HepG2 (cell line): Measurements from ENCODE around the gene CTSO. TPM values are rescaled to one million over a fixed set of nuclear protein-coding genes. Genes with fewer than 3 reads are reported as not detected.
A peak's percentile ranks its signal among the peaks of the same experiment; 100 is the strongest.

Source experiments
- ARHGAP35 ChIP-seq: sonication (generic); formaldehyde crosslinking; IDR thresholded peaks from 2 replicates; pipeline ENCODE4 v1.9.0; 2022; ENCODE audit warnings: mild to moderate bottlenecking, inconsistent platforms, moderate library complexity, missing genetic modification reagents, borderline replicate concordance
- ASH2L ChIP-seq: fragments of 300-600, 200-600 bp; sonication (generic); IDR thresholded peaks from 2 replicates; pipeline ENCODE4 v1.7.0; 2017; ENCODE audit warnings: low read depth, mild to moderate bottlenecking, moderate library complexity, mixed read lengths, low read length; ENCODE audit not compliant: insufficient read length
- CCDC6 ChIP-seq: sonication (generic); formaldehyde crosslinking; IDR thresholded peaks from 2 replicates; pipeline ENCODE4 v1.8.1; 2022; ENCODE audit warnings: mild to moderate bottlenecking, missing genetic modification reagents, moderate library complexity
- DNMT1 ChIP-seq: sonication (generic); formaldehyde crosslinking; IDR thresholded peaks from 2 replicates; pipeline ENCODE4 v1.5.1; 2020; ENCODE audit warnings: mild to moderate bottlenecking, missing genetic modification reagents
- HES4 ChIP-seq: sonication (generic); formaldehyde crosslinking; IDR thresholded peaks from 2 replicates; pipeline ENCODE4 v1.9.0; 2021; ENCODE audit warnings: mild to moderate bottlenecking, missing genetic modification reagents, borderline replicate concordance
- MEIS2 ChIP-seq: sonication (generic); formaldehyde crosslinking; IDR thresholded peaks from 2 replicates; pipeline ENCODE4 v1.9.0; 2021; ENCODE audit warnings: mild to moderate bottlenecking, missing genetic modification reagents
- PHF21A ChIP-seq: sonication (generic); formaldehyde crosslinking; IDR thresholded peaks from 2 replicates; pipeline ENCODE4 v1.5.0; 2020; ENCODE audit warnings: mild to moderate bottlenecking, missing genetic modification reagents
- POLR2A ChIP-seq, 2 experiments: IDR thresholded peaks; 2 replicates each; pipeline ENCODE4 v1.6.1; 2011; ENCODE audit warnings: low read depth in 2 of 2, low read length in 2 of 2, mild to moderate bottlenecking in 1 of 2, moderate library complexity in 1 of 2; ENCODE audit not compliant: insufficient read depth in 1 of 2
- ZFY ChIP-seq: sonication (generic); formaldehyde crosslinking; IDR thresholded peaks from 2 replicates; pipeline ENCODE4 v1.4.0; 2020; ENCODE audit warnings: missing genetic modification reagents
- ZMYM4 ChIP-seq: sonication (generic); formaldehyde crosslinking; IDR thresholded peaks from 2 replicates; pipeline ENCODE4 v1.8.1; 2023; ENCODE audit warnings: mild to moderate bottlenecking, missing genetic modification reagents
- ZNF101 ChIP-seq: sonication (generic); formaldehyde crosslinking; IDR thresholded peaks from 2 replicates; pipeline ENCODE4 v1.4.0; 2020; ENCODE audit warnings: mild to moderate bottlenecking, low read depth, missing genetic modification reagents, borderline replicate concordance
- ZNF496 ChIP-seq: sonication (generic); formaldehyde crosslinking; IDR thresholded peaks from 2 replicates; pipeline ENCODE4 v1.8.1; 2023; ENCODE audit warnings: mild to moderate bottlenecking, moderate library complexity, missing genetic modification reagents; ENCODE audit not compliant: insufficient replicate concordance
- ZNF607 ChIP-seq: sonication (generic); formaldehyde crosslinking; IDR thresholded peaks from 2 replicates; pipeline ENCODE4 v1.5.1; 2020; ENCODE audit warnings: missing genetic modification reagents, mild to moderate bottlenecking, borderline replicate concordance
- ZNF615 ChIP-seq: sonication (generic); formaldehyde crosslinking; IDR thresholded peaks from 2 replicates; pipeline ENCODE4 v1.5.0; 2020; ENCODE audit warnings: mild to moderate bottlenecking, missing genetic modification reagents, borderline replicate concordance
- ZNF773 ChIP-seq: sonication (generic); formaldehyde crosslinking; IDR thresholded peaks from 2 replicates; pipeline ENCODE4 v1.4.0; 2020; ENCODE audit warnings: missing genetic modification reagents, borderline replicate concordance
- ZNF776 ChIP-seq: sonication (generic); formaldehyde crosslinking; IDR thresholded peaks from 2 replicates; pipeline ENCODE4 v1.4.0; 2020; ENCODE audit warnings: mild to moderate bottlenecking, missing genetic modification reagents
- ZSCAN21 ChIP-seq: sonication (generic); formaldehyde crosslinking; IDR thresholded peaks from 2 replicates; pipeline ENCODE4 v1.8.0; 2022; ENCODE audit warnings: mild to moderate bottlenecking, missing genetic modification reagents, moderate library complexity, borderline replicate concordance
- polyA plus RNA-seq, 8 experiments: library from polyadenylated mRNA; depleted of rRNA in 3 of 8; stranded (reverse) in 7 of 8; unstranded in 1 of 8; fragments of >200 nt; fragmentation: Illumina TruSeq in 4 of 8; extraction: Trizol in 4 of 8; gene quantifications; 2 replicates each; pipeline versions ENCODE4 v1.2.1 to v1.2.3, GENCODE V29; 2011 to 2016; ENCODE audit warnings: low read depth in 4 of 8, missing spikeins in 1 of 8, mixed read lengths in 1 of 8; ENCODE audit not compliant: insufficient read depth in 1 of 8
- total RNA-seq, 5 experiments: library from RNA; depleted of rRNA; stranded (reverse); fragments of >200 nt; fragmentation: Illumina TruSeq; extraction: Trizol; gene quantifications; 2 replicates each; pipeline ENCODE4 v1.2.3, GENCODE V29; 2016; ENCODE audit warnings: low read depth in 1 of 5
- TF ChIP-seq, protein P1 (sequence below): sonication (generic); formaldehyde crosslinking; IDR thresholded peaks from 2 replicates; pipeline ENCODE4 v1.8.0; 2022; ENCODE audit warnings: mild to moderate bottlenecking, missing genetic modification reagents, moderate library complexity
- TF ChIP-seq, protein P2 (sequence below): sonication (generic); formaldehyde crosslinking; IDR thresholded peaks from 2 replicates; pipeline ENCODE4 v1.4.0; 2020; ENCODE audit warnings: missing genetic modification reagents; ENCODE audit errors: not compliant biosample characterization
- TF ChIP-seq, protein P3 (sequence below): sonication (generic); formaldehyde crosslinking; IDR thresholded peaks from 2 replicates; pipeline ENCODE4 v1.4.0; 2020; ENCODE audit warnings: missing genetic modification reagents
- TF ChIP-seq, protein P4 (sequence below): sonication (generic); formaldehyde crosslinking; IDR thresholded peaks from 2 replicates; pipeline ENCODE4 v1.5.1; 2020; ENCODE audit warnings: mild to moderate bottlenecking, moderate library complexity, missing genetic modification reagents

CTSO gene
- total and polyA plus RNA-seq, 2 of the 13 experiments (the other 11 are each of a cell fraction or from before 2014, with no cell fraction given): 0.07 to 0.17 TPM

DNA sequence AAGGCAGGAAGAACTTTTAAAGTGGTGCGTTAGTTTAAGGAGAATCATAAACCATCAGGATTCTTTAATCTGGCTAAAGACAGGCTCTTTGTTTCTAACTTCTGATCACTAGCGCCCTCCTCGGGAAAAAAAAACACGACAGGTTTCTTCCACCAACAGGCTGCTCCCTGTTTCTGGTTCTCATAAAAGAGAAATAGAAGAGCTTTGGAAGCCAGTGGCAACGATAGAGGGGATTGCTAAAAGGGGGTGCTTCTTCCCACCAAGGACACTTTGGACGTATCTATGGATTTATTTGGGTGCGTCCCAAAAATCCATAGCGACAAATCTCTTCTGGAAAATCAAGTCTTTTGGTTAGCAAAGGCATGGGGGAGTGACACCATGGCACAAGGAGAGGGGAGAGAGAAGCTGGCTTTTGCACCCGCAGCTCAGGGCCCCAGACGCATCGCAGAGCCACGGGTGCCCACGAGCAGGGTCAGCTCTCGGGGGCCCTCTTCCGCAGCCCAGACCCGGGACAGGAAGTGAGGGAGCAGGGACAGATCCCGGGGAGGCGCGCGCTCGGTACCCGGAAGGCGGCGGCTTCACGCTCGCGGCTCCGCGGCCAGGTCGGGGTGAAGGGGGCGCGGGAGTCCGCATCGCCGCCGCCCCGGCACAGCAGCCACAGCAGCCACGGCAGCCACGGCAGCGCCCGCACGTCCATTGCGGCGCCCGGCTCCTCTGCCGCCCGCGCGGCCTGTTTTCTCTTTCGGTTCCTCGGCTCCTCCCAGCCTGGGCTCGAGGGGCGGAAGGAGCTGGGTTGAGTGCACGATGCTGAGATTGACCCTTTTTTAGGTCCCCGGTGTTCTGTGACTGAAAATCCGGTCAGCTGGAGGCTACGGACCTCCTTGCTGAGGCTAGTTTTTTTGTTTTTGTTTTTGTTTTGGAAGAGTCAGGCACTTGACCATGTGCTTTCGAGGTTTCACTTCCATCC is at the start of gene CTSO (continued):
- no peak for TF ChIP-seq ZNF607 (CRISPR knock-in tag)
- TF ChIP-seq, protein P1, sequence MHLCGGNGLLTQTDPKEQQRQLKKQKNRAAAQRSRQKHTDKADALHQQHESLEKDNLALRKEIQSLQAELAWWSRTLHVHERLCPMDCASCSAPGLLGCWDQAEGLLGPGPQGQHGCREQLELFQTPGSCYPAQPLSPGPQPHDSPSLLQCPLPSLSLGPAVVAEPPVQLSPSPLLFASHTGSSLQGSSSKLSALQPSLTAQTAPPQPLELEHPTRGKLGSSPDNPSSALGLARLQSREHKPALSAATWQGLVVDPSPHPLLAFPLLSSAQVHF (CRISPR knock-in tag): no peak
- TF ChIP-seq, protein P2, sequence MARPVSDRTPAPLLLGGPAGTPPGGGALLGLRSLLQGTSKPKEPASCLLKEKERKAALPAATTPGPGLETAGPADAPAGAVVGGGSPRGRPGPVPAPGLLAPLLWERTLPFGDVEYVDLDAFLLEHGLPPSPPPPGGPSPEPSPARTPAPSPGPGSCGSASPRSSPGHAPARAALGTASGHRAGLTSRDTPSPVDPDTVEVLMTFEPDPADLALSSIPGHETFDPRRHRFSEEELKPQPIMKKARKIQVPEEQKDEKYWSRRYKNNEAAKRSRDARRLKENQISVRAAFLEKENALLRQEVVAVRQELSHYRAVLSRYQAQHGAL (CRISPR knock-in tag): no peak
- TF ChIP-seq, protein P3, sequence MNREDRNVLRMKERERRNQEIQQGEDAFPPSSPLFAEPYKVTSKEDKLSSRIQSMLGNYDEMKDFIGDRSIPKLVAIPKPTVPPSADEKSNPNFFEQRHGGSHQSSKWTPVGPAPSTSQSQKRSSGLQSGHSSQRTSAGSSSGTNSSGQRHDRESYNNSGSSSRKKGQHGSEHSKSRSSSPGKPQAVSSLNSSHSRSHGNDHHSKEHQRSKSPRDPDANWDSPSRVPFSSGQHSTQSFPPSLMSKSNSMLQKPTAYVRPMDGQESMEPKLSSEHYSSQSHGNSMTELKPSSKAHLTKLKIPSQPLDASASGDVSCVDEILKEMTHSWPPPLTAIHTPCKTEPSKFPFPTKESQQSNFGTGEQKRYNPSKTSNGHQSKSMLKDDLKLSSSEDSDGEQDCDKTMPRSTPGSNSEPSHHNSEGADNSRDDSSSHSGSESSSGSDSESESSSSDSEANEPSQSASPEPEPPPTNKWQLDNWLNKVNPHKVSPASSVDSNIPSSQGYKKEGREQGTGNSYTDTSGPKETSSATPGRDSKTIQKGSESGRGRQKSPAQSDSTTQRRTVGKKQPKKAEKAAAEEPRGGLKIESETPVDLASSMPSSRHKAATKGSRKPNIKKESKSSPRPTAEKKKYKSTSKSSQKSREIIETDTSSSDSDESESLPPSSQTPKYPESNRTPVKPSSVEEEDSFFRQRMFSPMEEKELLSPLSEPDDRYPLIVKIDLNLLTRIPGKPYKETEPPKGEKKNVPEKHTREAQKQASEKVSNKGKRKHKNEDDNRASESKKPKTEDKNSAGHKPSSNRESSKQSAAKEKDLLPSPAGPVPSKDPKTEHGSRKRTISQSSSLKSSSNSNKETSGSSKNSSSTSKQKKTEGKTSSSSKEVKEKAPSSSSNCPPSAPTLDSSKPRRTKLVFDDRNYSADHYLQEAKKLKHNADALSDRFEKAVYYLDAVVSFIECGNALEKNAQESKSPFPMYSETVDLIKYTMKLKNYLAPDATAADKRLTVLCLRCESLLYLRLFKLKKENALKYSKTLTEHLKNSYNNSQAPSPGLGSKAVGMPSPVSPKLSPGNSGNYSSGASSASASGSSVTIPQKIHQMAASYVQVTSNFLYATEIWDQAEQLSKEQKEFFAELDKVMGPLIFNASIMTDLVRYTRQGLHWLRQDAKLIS (CRISPR knock-in tag): no peak
- TF ChIP-seq DNMT1 (CRISPR knock-in tag): no peak
- TF ChIP-seq ZNF615 (CRISPR knock-in tag): no peak
- TF ChIP-seq MEIS2 (CRISPR knock-in tag): peak; percentile 48; the same call in 1 of the 2 replicates
- peak; percentile 76; the same call in 1 of the 2 replicates for TF ChIP-seq ZSCAN21 (CRISPR knock-in tag)
- TF ChIP-seq CCDC6 (CRISPR knock-in tag): no peak
- no peak for TF ChIP-seq ZNF773 (CRISPR knock-in tag)
- TF ChIP-seq POLR2A (IDR thresholded peaks at IDR 0.05; ENCODE audit: insufficient read depth in 1 of 2, low read depth in 2 of 2, low read length in 2 of 2): peak in 1 of 2 experiments; percentile 31; a peak in 1 of 4 replicates
- 0 out of 2 replicates have a peak, but pooled peaks have one; percentile 46 for TF ChIP-seq ARHGAP35 (CRISPR knock-in tag)
- peak; percentile 72; the same call in 1 of the 2 replicates for TF ChIP-seq HES4 (CRISPR knock-in tag)
- peak; percentile 79; the same call in 1 of the 2 replicates for TF ChIP-seq ZMYM4 (CRISPR knock-in tag)
- TF ChIP-seq ZNF101 (CRISPR knock-in tag): no peak
- TF ChIP-seq ASH2L: peak; percentile 47
- no peak for TF ChIP-seq ZNF496 (CRISPR knock-in tag)
- TF ChIP-seq, protein P4, sequence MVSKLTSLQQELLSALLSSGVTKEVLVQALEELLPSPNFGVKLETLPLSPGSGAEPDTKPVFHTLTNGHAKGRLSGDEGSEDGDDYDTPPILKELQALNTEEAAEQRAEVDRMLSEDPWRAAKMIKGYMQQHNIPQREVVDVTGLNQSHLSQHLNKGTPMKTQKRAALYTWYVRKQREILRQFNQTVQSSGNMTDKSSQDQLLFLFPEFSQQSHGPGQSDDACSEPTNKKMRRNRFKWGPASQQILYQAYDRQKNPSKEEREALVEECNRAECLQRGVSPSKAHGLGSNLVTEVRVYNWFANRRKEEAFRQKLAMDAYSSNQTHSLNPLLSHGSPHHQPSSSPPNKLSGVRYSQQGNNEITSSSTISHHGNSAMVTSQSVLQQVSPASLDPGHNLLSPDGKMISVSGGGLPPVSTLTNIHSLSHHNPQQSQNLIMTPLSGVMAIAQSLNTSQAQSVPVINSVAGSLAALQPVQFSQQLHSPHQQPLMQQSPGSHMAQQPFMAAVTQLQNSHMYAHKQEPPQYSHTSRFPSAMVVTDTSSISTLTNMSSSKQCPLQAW: no peak
- peak; percentile 46; the same call in 1 of the 2 replicates for TF ChIP-seq PHF21A (CRISPR knock-in tag)
- TF ChIP-seq ZNF776: no peak
- TF ChIP-seq ZFY (CRISPR knock-in tag): peak; percentile 81
